ENCODE data around the gene SAXO1. TPM values are rescaled to one million over a fixed set of nuclear protein-coding genes. Genes with fewer than 3 reads are reported as not detected.
"Not testable (repeated sequence)": the region's sequence is repeated elsewhere in the genome, so short reads cannot be mapped to it uniquely, and the experiment has no call there.

Gene SAXO1
- total RNA-seq, 4 donors from 2014 or later, result not detected

GRCh38 chr9:19026375-19026774 lies 6.6 kb downstream of the SAXO1 start:
- DNase-seq (ENCODE audit: low spot score) (no peak), ATAC-seq (ENCODE audit: low FRiP score) (no peak)
- TF ChIP-seq CTCF (IDR thresholded peaks at IDR 0.05), result no peak

GRCh38 chr9:19023078-19023477 lies 9.9 kb downstream of the SAXO1 start:
- no peak for TF ChIP-seq CTCF (IDR thresholded peaks at IDR 0.05)
- ATAC-seq (ENCODE audit: low FRiP score) (no peak), DNase-seq (ENCODE audit: low spot score) (no peak)

GRCh38 chr9:19022206-19022605 lies 10.8 kb downstream of the SAXO1 start:
- ATAC-seq (ENCODE audit: low FRiP score), result no peak
- TF ChIP-seq CTCF (IDR thresholded peaks at IDR 0.05), result no peak
- DNase-seq (ENCODE audit: low spot score), result no peak

- ATAC-seq (ENCODE audit: low FRiP score), result not testable (repeated sequence)
These were observed 11.4 kb downstream of the SAXO1 start for GRCh38 chr9:19021649-19022048.

GRCh38 chr9:19020886-19021455 lies 12.0 kb downstream of the SAXO1 start:
- TF ChIP-seq CTCF (IDR thresholded peaks at IDR 0.05), result no peak
- DNase-seq (ENCODE audit: low spot score), result no peak
- ATAC-seq (ENCODE audit: low FRiP score), result no peak

More at GRCh38 chr9:19021649-19022048, 11.4 kb downstream of the SAXO1 start:
- not testable (repeated sequence) for DNase-seq (ENCODE audit: low spot score)

GRCh38 chr9:19018201-19018600 lies 14.8 kb downstream of the SAXO1 start:
- TF ChIP-seq CTCF (IDR thresholded peaks at IDR 0.05), result no peak
- ATAC-seq (ENCODE audit: low FRiP score), result no peak
- no peak for DNase-seq (ENCODE audit: low spot score)

GRCh38 chr9:19009391-19009965 lies 23.5 kb downstream of the SAXO1 start:
- no peak for ATAC-seq (ENCODE audit: low FRiP score)
- DNase-seq (ENCODE audit: low spot score), result no peak
- TF ChIP-seq CTCF (IDR thresholded peaks at IDR 0.05), result no peak

Data from omental fat pad (tissue), 4 donors.